Skeletal muscle tissue (tissue), 4 donors: ENCODE results near the gene SP3. TPM values are rescaled to one million over a fixed set of nuclear protein-coding genes. Genes with fewer than 3 reads are reported as not detected.

ENCODE experiments used
- H3K27ac ChIP-seq: one replicate; pipeline ENCODE4 v1.7.0; 2013; ENCODE audit warnings: mild to moderate bottlenecking, low read depth, low read length, inconsistent platforms
- H3K27me3 ChIP-seq, 3 donors: one replicate each; pipeline ENCODE4 v1.7.0; 2013; ENCODE audit warnings: low read length in 3 of 3; ENCODE audit not compliant: control insufficient read depth in 3 of 3, insufficient read depth in 3 of 3
- H3K36me3 ChIP-seq, 3 donors: one replicate each; pipeline ENCODE4 v1.7.0; 2013; ENCODE audit warnings: low read length in 3 of 3; ENCODE audit not compliant: control insufficient read depth in 3 of 3, insufficient read depth in 3 of 3
- H3K4me1 ChIP-seq, 3 donors: one replicate each; pipeline ENCODE4 v1.7.0; 2013; ENCODE audit warnings: low read length in 3 of 3, mild to moderate bottlenecking in 3 of 3; ENCODE audit not compliant: control insufficient read depth in 3 of 3, insufficient read depth in 3 of 3
- H3K4me3 ChIP-seq, 3 donors: one replicate each; pipeline ENCODE4 v1.7.0; 2013; ENCODE audit warnings: low read length in 3 of 3
- H3K9ac ChIP-seq, 3 donors: one replicate each; pipeline ENCODE4 v1.7.0; 2013; ENCODE audit warnings: low read length in 3 of 3, mild to moderate bottlenecking in 3 of 3, moderate library complexity in 2 of 3, low read depth in 1 of 3
- H3K9me3 ChIP-seq, 3 donors: one replicate each; pipeline ENCODE4 v1.7.0; 2013; ENCODE audit warnings: low read length in 3 of 3; ENCODE audit not compliant: control insufficient read depth in 3 of 3
- total RNA-seq: library from RNA; depleted of rRNA; stranded (reverse); fragments of >200 nt; gene quantifications from one replicate; pipeline ENCODE4 v1.2.3, GENCODE V29; 2014
- donor health status: Osteomylitis.

Gene SP3
- total RNA-seq, 1 donor from 2014 or later = 90.3 TPM

- H3K4me3 ChIP-seq = peak overlapping the region in 2 of 3 donors; percentile 73 to 81
- no peaks in the 10 kb centered on the region for H3K36me3 ChIP-seq
- peaks cover 6 to 33% (median 20%) of the 10 kb centered on the region in 3 donors for H3K4me1 ChIP-seq
- peak overlapping the region; percentile 99 for H3K27ac ChIP-seq
- no peaks in the 10 kb centered on the region for H3K9me3 ChIP-seq
- H3K27me3 ChIP-seq = no peaks in the 10 kb centered on the region
- H3K9ac ChIP-seq = peak overlapping the region in 2 of 3 donors; percentile 53 to 73
Measured at GRCh38 chr2:173962031-173962430, 3.1 kb downstream of the SP3 start.

- no peak overlapping the region for H3K27ac ChIP-seq
- H3K9ac ChIP-seq = no peak overlapping the region
- H3K9me3 ChIP-seq = no peaks in the 10 kb centered on the region
- H3K27me3 ChIP-seq = no peaks in the 10 kb centered on the region
- H3K4me3 ChIP-seq = no peak overlapping the region
- no peaks in the 10 kb centered on the region for H3K36me3 ChIP-seq
- H3K4me1 ChIP-seq = peaks cover 6 to 32% (median 17%) of the 10 kb centered on the region in 3 donors
Measured at GRCh38 chr2:173961346-173961705, 3.8 kb downstream of the SP3 start.

GRCh38 chr2:173959909-173960308 is 5.3 kb downstream of the SP3 start:
- no peaks in the 10 kb centered on the region for H3K27me3 ChIP-seq
- no peaks in the 10 kb centered on the region for H3K9me3 ChIP-seq
- H3K4me1 ChIP-seq = peaks cover 6 to 34% (median 19%) of the 10 kb centered on the region in 3 donors
- no peak overlapping the region for H3K4me3 ChIP-seq
- no peak overlapping the region for H3K27ac ChIP-seq
- H3K36me3 ChIP-seq = peaks cover 9 to 10% (median 10%) of the 10 kb centered on the region in 3 donors
- no peak overlapping the region for H3K9ac ChIP-seq

GRCh38 chr2:173959358-173959884 is 5.8 kb downstream of the SP3 start:
- H3K27me3 ChIP-seq = no peaks in the 10 kb centered on the region
- peaks cover 11 to 14% (median 13%) of the 10 kb centered on the region in 3 donors for H3K36me3 ChIP-seq
- H3K4me3 ChIP-seq = no peak overlapping the region
- H3K9ac ChIP-seq = no peak overlapping the region
- no peaks in the 10 kb centered on the region for H3K9me3 ChIP-seq
- no peak overlapping the region for H3K27ac ChIP-seq
- peaks cover 6 to 34% (median 19%) of the 10 kb centered on the region in 3 donors for H3K4me1 ChIP-seq

- no peak overlapping the region for H3K4me3 ChIP-seq
- H3K27ac ChIP-seq = no peak overlapping the region
- H3K36me3 ChIP-seq = peaks cover 11 to 16% (median 13%) of the 10 kb centered on the region in 3 donors
- H3K4me1 ChIP-seq = peaks cover 6 to 42% (median 20%) of the 10 kb centered on the region in 3 donors
- H3K9me3 ChIP-seq = no peaks in the 10 kb centered on the region
- H3K27me3 ChIP-seq = no peaks in the 10 kb centered on the region
- no peak overlapping the region for H3K9ac ChIP-seq
Measured at GRCh38 chr2:173958198-173958846, 6.9 kb downstream of the SP3 start.

- Histone ChIP-seq H3K9me3 (no peaks in the 10 kb centered on the region), H3K9ac (no peak overlapping the region), H3K27ac (no peak overlapping the region), H3K36me3 (peaks cover 11 to 19% (median 13%) of the 10 kb centered on the region in 3 donors), H3K4me3 (no peak overlapping the region), H3K27me3 (no peaks in the 10 kb centered on the region), H3K4me1 (peaks cover 4 to 40% (median 24%) of the 10 kb centered on the region in 3 donors)
Measured at GRCh38 chr2:173957517-173957916, 7.7 kb downstream of the SP3 start.

- H3K9ac ChIP-seq = no peak overlapping the region
- peaks cover 4 to 32% (median 23%) of the 10 kb centered on the region in 3 donors for H3K4me1 ChIP-seq
- no peaks in the 10 kb centered on the region for H3K9me3 ChIP-seq
- no peak overlapping the region for H3K4me3 ChIP-seq
- no peaks in the 10 kb centered on the region for H3K27me3 ChIP-seq
- no peak overlapping the region for H3K27ac ChIP-seq
- H3K36me3 ChIP-seq = peaks cover 11 to 19% (median 13%) of the 10 kb centered on the region in 3 donors
Measured at GRCh38 chr2:173956454-173956853, 8.7 kb downstream of the SP3 start.

GRCh38 chr2:173955867-173956266 is 9.3 kb downstream of the SP3 start:
- Histone ChIP-seq H3K4me1 (peaks cover 4 to 32% (median 23%) of the 10 kb centered on the region in 3 donors), H3K27ac (no peak overlapping the region), H3K36me3 (peaks cover 11 to 19% (median 13%) of the 10 kb centered on the region in 3 donors), H3K4me3 (no peak overlapping the region), H3K9me3 (no peaks in the 10 kb centered on the region), H3K9ac (no peak overlapping the region), H3K27me3 (no peaks in the 10 kb centered on the region)

GRCh38 chr2:173955004-173955403 is 10.2 kb downstream of the SP3 start:
- H3K36me3 ChIP-seq = peaks cover 11 to 19% (median 13%) of the 10 kb centered on the region in 3 donors
- H3K4me1 ChIP-seq = peaks cover 4 to 37% (median 23%) of the 10 kb centered on the region in 3 donors
- H3K4me3 ChIP-seq = no peak overlapping the region
- no peak overlapping the region for H3K9ac ChIP-seq
- no peaks in the 10 kb centered on the region for H3K27me3 ChIP-seq
- H3K9me3 ChIP-seq = no peaks in the 10 kb centered on the region
- H3K27ac ChIP-seq = no peak overlapping the region

GRCh38 chr2:173953047-173953424 is 12.1 kb downstream of the SP3 start:
- Histone ChIP-seq H3K27ac (no peak overlapping the region), H3K9ac (no peak overlapping the region), H3K4me3 (no peak overlapping the region), H3K27me3 (no peaks in the 10 kb centered on the region), H3K9me3 (no peaks in the 10 kb centered on the region), H3K4me1 (peaks cover 4 to 35% (median 25%) of the 10 kb centered on the region in 3 donors), H3K36me3 (peaks cover 11 to 19% (median 13%) of the 10 kb centered on the region in 3 donors)
